HG03378 (cell line): Measurements from ENCODE around the gene ZNHIT1.
A peak's percentile ranks its signal among the peaks of the same experiment; 100 is the strongest.
"Not testable (repeated sequence)": the region's sequence is repeated elsewhere in the genome, so short reads cannot be mapped to it uniquely, and the experiment has no call there.

Source experiments
- ATAC-seq: cut with Tn5 transposase; IDR thresholded peaks from one replicate; pipeline ENCODE4 v1.9.1; 2021; ENCODE audit warnings: mild to moderate bottlenecking, moderate library complexity; ENCODE audit not compliant: unreplicated experiment

The ZNHIT1 gene

DNA sequence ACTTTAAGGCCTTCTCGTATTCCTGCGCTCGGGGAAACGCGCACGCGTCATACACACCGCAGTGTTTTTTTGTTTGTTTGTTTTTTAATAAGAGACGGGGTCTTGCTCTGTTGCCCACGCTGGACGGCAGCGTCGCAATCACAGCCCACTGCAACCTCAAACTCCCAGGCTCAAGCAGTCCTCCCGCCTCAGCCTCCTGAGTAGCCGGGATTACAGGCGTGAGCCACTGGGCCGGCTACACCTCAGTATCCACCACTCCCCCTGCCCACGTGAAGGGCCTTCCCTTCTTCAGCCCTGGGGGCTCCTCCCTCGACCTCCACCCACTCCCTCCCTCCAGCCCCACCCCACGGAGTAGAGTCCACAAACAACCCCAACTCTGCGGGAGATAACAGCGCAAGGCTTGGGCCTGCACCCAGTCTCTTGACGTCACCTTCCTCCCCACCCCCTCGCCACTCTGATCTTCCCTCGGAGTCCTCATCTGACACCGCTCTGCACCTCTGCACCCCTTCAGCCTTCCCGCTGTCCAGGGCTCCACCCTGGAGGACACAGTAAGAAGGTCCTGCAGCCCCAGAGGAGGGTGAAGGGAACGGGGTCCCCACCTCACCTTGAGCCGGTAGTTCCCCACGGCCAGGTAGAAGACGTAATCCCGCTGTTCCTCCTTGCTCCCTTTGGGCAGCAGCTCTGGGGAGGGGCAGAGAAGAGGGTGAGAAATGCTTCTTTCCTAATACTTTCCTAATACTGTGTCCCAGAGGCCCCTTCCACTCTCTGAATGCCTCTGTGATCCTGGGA, 22.5 kb downstream of the ZNHIT1 start:
- no peak for ATAC-seq

DNA sequence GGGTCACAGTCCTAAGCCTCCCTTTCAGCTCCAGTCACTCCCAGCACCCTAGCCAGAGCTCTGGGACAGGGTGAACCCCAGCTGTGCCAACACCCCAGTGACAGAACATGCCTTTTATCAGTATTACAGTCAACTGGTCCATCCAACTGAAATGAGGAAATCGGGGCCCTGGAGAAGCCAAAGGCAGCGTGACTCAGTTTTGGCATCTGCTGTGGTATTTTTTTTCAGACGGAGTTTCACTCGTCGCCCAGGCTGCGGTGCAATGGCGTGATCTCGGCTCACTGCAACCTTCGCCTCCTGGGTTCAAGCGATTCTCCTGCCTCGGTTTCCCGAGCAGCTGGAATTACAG, 23.0 kb downstream of the ZNHIT1 start:
- ATAC-seq = no peak

DNA sequence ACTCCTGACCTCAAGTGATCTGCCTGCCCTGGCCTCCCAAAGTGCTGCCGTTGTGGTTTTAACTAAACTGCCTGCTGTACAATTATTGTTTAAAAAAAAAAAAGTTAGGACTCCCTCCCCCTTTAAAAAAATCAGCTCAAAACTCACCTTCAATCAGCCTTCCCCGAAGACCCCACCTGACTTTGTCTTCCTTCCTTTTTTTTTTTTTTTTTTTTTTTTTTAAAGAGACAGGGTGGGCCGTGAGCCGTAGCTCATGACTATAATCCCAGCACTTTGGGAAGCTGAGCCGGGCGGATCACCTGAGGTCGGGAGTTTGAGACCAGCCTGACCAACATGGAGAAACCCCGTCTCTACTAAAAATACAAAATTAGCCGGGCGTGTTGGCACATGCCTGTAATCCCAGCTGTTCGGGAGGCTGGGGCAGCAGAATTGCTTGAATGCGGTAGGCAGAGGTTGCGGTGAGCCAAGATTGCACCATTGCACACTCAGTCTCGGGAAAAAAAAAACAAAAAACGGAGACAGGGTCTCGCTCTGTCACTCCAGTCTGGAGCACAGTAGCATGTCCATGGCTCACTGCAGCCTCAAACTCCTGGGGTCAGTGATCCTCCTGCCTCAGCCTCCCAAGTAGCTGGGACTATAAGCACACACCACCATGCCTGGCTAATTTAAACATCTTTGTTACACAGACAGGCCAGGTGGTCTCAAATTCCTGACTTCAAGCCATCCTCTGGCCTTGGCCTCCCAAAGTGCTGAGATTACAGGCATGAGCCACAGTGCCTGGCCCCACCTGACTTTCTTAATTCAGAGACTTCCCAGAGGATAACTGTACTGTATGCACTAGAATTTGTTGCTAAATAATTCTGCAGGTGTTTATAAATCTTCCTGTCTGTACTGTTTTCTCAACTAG, 23.7 kb downstream of the ZNHIT1 start:
- ATAC-seq = no peak

DNA sequence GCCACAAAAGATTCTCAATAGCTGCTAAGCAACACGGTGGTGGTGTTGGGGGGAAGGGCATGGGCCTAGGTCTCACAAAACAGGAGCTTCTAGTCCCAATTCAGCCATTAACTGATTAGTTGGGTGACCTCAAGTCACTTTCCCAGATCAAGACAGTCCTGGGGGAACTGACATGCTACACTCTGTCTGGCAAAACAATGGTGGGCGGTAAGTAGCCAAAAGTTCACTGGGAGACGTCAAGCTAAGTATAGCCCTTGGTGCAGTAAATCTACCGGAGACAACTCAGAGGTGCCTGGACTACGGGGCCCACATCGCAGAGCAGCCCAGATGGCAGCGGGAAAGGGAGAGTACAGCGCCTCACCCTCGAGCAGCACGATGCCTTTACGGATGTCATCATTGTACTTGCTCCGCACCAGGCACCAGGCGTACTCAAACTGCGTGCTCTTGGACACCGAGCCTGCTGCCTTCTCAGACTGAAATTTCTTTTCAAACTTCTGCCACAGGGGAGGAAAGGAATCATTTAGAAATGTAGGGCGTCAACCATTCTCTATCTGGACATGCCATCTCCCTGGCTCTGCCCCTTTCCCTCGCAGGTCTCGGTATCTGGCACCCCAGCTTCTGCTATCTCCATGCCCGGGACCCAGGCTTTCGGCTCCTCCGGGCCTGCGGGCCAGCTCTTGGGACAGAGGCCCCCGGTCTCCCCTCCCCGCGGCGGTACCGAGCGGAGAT, 25.8 kb downstream of the ZNHIT1 start:
- no peak for ATAC-seq

DNA sequence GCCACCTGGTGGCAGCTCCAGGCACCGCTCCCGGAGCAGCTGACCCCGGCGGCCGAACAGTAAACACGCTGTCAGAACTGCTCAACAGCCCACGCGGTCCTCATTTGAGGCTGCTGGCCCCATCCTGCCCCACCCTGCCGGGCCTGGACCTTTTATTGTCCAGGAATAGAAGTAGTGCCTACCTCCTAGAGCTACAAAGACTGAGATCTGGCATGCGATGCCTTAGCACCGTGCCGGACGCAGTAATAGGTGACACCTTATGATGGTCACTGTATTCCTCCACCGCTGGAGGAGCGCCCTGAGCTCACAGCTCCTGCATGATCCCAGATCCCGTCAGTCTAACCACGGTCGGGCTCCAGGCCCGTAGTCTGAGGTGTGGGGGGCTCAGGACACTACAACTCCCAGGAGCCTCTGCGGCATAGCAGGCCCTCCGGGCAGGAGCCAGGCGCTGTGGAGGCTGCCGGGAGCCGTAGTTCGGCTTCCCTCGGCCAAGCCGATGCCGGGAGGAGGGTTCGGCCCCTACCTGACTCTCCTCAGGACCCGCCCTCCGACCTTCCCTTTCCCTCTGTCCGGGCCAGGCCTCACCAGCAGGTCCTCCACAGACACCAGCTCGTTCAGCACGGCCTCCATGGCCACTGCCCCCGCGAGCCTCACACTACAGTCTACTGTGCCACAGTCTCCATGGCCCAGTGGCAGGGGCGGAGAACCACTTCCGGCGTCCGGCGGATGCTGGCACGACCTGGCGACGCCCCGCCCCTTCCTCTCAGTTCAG, 26.6 kb downstream of the ZNHIT1 start, which contains the start of gene FIS1:
Gene FIS1 (minus strand): TSS at position 707 of the 772 bp plus-strand sequence. CDS start 77 bp downstream, at position 630.
- peak; percentile 82 for ATAC-seq

DNA sequence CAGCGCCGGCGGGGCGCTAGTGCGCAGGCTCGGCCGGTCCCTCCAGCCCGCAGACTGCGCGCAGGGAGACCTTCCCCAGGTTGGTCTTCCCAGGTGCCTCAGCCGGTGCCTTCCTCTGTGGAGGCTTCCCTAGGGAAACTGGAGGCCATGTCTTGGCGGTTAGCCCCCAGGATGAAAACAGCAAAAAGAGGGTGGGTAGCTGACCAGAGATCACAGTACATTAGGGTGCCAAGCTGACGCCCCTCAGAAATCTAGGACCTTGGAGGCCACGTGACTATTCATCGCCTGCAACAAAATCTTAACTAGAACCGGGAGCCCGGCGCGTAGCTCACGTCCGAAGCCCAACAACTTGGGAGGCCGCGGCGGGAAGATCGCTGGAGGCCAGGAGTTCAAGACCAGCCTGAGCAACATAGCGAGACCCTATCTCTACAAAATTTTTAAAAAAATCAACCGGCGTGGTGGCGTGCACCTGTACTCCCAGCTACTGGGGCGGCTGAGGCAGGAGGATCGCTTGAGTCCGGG, 27.2 kb downstream of the ZNHIT1 start:
- ATAC-seq = no peak

DNA sequence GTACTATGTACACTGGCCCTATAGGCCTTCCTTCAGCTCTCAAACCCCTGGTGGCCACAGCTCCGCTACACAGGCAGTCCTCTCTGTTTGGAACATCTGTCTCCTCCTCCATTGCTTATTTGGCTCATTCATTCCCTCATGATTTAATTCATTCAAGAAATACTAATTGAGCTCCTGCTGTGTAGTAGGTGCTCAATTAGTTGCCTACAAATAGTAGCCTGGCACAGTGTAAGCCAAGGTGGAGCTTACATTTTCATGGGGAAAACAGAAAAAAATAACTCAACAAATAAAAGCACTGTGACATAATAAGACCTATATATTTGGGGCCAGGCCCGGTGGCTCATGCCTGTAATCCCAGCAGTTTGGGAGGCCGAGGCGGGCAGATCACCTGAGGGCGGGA, 30.3 kb downstream of the ZNHIT1 start:
- no peak for ATAC-seq

DNA sequence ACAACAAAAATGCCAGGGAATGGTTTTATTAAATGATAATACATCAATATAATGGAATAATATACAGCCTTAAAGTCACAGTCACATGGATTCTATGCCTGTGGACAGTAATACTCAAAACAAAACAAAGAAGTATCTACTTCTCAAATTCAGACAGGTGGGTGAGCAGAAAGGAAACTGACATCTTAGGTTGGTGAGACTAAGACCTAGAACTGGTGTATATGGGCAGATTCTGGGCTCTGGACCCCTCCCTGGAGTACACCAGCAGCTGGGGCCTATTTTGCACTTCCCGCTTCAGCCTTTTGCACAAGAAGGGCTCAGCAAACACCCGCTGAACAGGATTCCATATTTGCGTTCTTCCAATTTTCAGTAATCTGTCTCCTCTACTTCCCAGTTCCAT, 32.4 kb downstream of the ZNHIT1 start:
- ATAC-seq = no peak

DNA sequence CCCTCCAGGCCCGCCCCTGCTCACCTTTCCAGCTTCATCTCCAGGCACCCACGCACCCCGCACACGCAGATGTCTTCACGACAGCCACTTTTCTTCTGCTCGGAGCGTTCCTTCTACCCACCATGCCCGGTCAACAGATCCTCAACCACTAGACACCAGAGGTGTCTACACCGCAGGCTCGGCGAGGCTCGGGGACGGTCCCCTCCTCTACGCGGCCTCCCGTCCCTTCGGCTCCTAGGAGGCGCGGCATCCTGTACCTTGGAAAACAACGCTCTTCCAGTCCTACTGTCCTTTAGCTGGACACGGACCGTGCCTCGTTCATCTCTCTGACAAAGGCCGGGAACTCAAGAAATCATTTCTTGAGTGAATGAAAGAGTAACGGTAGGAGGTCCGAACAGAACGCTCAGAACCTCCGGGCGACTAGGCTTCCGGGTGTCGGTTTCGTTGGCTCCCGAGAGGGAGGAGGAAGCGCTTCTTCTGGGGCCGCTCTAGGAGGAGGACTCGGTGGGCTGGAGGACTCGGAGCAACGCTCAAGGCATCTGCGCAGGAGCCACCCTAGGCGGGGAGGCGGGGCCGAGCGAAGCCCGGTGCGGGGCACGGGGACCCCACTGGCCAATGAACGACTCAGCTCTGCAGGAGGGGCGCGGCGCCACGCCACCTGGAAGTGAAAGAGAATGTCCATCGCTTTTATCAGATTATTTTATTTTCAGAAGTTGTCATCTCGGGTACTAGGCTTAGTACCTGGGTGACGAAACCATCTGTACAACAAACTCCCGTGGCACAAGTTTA, 34.1 kb downstream of the ZNHIT1 start:
- ATAC-seq = peak; percentile 87

DNA sequence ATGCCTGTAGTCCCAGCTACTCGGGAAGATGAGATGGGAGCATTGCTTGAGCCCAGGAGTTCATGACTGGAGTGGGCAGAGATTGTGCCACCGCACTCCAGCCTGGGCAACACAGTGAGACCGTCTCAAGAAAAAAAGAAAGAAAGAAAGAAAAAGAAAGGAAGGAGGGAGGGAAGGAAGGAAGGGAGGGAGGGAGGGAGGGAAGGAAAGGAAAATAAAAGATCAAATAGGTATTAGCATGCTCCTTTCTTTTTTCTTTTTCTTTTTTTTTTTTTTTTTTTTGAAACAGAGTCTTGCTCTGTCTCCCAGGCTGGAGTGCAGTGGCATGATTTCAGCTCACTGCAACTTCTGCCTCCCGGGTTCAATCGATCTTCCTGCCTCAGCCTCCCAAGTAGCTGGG, 35.2 kb downstream of the ZNHIT1 start:
- ATAC-seq = not testable (repeated sequence)

DNA sequence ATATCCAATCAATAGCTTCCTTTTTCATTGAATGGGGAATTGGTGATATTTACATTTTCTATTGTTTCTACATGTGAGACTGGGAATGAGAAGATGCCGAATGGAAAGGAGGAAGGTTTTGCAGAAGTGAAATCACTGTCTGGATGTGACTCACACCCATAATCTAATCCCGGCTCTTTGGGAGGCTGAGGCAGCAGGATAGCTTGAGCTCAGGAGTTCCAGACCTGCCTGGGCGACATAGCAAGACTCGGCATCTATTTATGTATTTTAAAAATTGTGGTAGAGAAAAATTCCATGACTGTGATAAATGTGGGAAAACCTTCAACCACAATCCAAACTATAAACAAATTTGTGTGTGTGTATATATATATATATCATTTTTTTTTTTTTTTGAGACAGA, 37.8 kb downstream of the ZNHIT1 start:
- ATAC-seq = no peak

DNA sequence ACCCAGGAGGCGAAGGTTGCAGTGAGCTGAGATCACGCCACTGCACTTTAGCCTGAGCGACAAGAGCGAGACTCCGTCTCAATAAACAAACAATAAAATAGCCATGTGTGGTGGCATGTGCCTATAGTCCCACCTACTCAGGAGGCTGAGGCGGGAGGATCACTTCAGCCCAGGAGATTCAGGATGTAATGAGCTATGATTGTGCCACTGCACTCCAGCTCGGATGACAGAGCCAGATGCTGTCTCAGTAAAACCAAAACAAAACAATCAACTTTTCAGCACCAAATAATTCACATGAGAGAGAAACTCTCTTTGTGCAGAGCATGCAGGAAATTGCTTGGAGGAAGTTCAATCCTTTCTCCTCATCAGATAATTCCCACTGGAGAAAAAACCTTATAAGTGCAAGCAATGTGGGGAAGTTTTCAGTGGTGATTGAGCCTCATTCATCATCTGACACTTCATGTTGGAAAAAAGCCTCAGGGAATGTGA, 40.3 kb downstream of the ZNHIT1 start:
- no peak for ATAC-seq

DNA sequence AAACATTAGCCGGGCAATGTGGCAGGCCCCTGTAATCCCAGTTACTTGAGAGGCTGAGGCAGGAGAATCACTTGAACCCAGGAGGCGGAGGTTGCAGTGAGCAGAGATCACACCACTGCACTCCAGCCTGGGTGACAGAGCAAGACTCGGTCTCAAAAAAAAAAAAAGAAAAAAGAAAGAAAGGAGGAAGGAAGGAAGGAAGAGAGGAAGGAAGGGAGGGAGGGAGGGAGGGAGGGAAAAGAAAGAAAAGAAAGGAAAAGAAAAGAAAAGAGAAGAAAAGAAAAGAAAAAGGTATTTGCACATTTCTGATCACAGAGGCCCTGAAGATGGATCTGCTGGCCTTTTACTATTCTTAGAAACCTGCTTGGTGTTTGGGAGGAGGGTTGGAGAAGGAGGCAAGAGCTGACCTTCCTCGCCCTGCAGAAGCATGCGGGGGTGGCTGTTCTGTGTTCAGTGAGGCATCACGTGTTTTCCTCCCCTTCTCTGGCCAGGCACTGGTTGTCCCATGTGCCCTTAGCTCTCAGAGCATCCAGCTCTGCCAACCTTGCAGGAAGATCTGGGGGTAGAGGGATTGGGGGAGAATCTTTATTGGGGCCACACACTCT, 46.2 kb downstream of the ZNHIT1 start:
- not testable (repeated sequence) for ATAC-seq

DNA sequence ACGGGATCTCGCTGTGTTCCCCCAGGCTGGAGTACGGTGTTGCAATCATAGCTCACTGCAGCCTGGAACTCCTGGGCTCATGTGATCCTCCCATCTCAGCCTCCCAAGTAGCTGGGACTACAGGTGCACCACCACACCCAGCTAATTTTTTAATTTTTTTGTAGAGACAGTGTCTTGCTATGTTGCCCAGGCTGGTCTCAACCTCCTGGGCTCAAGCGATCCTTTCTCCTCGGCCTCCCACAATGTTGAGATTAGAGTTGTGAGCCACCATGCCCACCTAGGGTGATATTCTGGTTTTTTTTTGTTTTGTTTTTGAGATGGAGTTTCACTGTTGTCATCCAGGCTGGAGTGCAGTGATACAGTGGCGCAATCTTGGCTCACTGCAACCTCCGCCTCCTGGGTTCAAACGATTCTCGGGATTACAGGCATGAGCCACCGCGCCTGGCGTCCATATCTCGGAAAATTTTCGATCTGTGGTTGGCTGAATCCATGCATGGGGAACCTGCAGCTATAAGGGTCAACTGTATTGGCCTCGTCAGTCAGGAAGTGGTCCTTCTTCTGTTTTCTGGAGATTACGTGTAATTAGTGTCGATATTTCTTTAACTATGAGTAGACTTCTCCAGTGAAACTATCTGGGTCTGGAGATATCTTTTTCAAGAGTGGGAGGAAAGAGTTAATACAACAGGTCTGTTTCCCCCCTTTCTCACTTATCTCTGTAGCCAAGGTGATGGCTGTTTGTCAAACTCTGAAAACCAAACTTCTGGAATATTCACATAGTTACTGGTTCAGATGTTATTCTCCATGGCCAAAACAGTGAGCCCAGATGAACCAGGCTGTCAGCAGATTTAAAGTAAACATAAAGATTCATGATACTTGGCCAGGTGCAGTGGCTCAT, 47.9 kb downstream of the ZNHIT1 start:
- no peak for ATAC-seq

DNA sequence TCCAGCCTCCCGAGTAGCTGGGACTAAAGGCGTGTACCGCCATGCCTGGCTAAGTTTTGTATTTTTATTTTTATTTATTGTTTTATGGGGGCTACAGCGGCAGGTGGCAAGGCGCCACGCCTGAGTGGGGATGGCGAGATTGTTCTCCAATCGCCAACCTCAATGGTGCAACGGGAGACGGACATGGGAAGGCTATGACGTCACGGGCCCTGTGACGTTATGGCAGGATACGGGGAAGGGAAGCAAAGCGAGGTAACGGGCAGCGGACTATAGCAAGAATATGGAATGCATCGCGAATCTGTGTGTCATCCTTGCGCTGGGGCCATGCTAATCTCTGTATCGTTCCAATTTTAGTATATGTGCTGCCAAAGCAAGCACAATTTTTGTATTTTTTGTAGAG, 51.7 kb downstream of the ZNHIT1 start:
- no peak for ATAC-seq

DNA sequence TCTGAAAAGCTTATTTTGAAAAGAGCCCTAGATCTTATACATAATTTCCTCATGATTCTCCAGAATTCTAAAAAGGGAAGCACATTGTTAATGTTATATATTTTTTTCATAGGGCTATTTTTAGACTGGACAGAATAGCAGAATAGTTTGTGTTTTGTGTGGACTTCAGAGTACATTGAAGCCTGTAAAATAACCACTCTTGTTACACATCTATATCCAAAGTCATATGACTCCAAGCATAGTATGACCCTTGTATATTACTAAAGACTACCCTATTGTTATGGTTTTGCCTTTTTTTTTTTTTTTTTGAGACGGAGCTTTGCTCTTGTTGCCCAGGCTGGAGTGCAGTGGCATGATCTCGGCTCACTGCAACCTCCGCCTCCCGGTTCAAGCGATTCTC, 53.1 kb downstream of the ZNHIT1 start:
- ATAC-seq = no peak

DNA sequence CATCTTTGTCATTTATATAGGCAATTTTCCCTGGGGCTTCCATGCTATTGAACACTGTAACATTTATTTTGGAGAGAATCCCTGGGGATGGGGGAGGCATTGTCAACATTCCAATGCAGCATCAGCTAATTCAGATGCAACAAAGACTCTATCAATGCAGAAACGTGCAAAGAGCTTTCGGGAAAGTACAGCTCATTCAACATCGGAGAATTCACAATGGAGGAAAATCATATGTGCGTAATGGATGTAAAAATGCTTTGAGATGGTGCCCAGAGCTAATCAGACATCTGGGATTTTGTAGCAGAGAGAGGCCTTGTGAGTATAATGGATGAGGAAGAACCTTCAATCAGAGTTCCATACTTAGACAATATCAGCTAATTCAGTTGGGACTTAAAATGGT, 55.2 kb downstream of the ZNHIT1 start:
- ATAC-seq = no peak
